Liver (tissue), 9 donors: ENCODE measurements around the gene XXYLT1. TPM values are rescaled to one million over a fixed set of nuclear protein-coding genes. Genes with fewer than 3 reads are reported as not detected.

Source experiments
- DNase-seq: peaks from one replicate; pipeline ENCODE4 v3.0.0-alpha.2; 2017; ENCODE audit warnings: low spot score
- H3K27ac ChIP-seq, 2 donors: one replicate each; pipeline ENCODE4 v1.7.0; 2013; ENCODE audit warnings: inconsistent platforms in 2 of 2, low read length in 2 of 2, control low read depth in 1 of 2, low read depth in 1 of 2, mild to moderate bottlenecking in 1 of 2
- H3K27me3 ChIP-seq, 4 donors: one replicate each; pipeline versions ENCODE4 v1.6.1 to v1.7.0; 2013; ENCODE audit warnings: low read length in 3 of 4, inconsistent platforms in 1 of 4, mild to moderate bottlenecking in 1 of 4, moderate library complexity in 1 of 4; ENCODE audit not compliant: control insufficient read depth in 4 of 4, insufficient read depth in 4 of 4
- H3K36me3 ChIP-seq, 4 donors: one replicate each; pipeline versions ENCODE4 v1.6.1 to v1.7.0; 2013; ENCODE audit warnings: low read length in 3 of 4, mild to moderate bottlenecking in 3 of 4, low read depth in 1 of 4, moderate library complexity in 1 of 4; ENCODE audit not compliant: control insufficient read depth in 4 of 4, insufficient read depth in 3 of 4
- H3K4me1 ChIP-seq, 4 donors: one replicate each; pipeline versions ENCODE4 v1.6.1 to v1.7.0; 2013; ENCODE audit warnings: low read length in 3 of 4, mild to moderate bottlenecking in 3 of 4, moderate library complexity in 1 of 4; ENCODE audit not compliant: control insufficient read depth in 4 of 4, insufficient read depth in 4 of 4
- H3K4me3 ChIP-seq, 3 donors: one replicate each; pipeline versions ENCODE4 v1.6.1 to v1.7.0; 2013; ENCODE audit warnings: low read length in 3 of 3, control low read depth in 1 of 3, low read depth in 1 of 3, mild to moderate bottlenecking in 1 of 3
- H3K9ac ChIP-seq, 2 donors: one replicate each; pipeline ENCODE4 v1.7.0; 2013; ENCODE audit warnings: low read length in 2 of 2, mild to moderate bottlenecking in 2 of 2, moderate library complexity in 2 of 2, control low read depth in 1 of 2, low read depth in 1 of 2
- H3K9me3 ChIP-seq, 4 donors: one replicate each; pipeline versions ENCODE4 v1.6.1 to v1.7.0; 2013; ENCODE audit warnings: low read length in 3 of 4; ENCODE audit not compliant: control insufficient read depth in 4 of 4
- ATF3 ChIP-seq: IDR thresholded peaks from 2 replicates; pipeline ENCODE4 v1.6.1; 2016; ENCODE audit warnings: antibody characterized with exemption
- CTCF ChIP-seq: fragments of 150-350 bp; IDR thresholded peaks from 2 replicates; pipeline ENCODE4 v1.5.1; 2017; ENCODE audit warnings: improper control_type of control experiment, low read depth, low read length; ENCODE audit not compliant: missing input control
- EGR1 ChIP-seq, 2 donors: IDR thresholded peaks; 2 replicates each; pipeline ENCODE4 v1.6.1; 2016 to 2018; ENCODE audit warnings: antibody characterized with exemption in 2 of 2, low read depth in 2 of 2
- FOXA2 ChIP-seq: IDR thresholded peaks from 2 replicates; pipeline ENCODE4 v1.6.1; 2016; ENCODE audit warnings: antibody characterized with exemption
- GABPA ChIP-seq, 2 donors: IDR thresholded peaks in 1 of 2; conservative IDR thresholded peaks in 1 of 2; 2 replicates each; pipeline ENCODE4 v1.6.1; 2016; ENCODE audit warnings: antibody characterized with exemption in 2 of 2, mild to moderate bottlenecking in 1 of 2, moderate library complexity in 1 of 2
- JUND ChIP-seq, 2 donors: IDR thresholded peaks; 2 replicates each; pipeline ENCODE4 v1.6.1; 2016; ENCODE audit warnings: antibody characterized with exemption in 2 of 2
- MAX ChIP-seq: IDR thresholded peaks from 2 replicates; pipeline ENCODE4 v1.6.1; 2016; ENCODE audit warnings: antibody characterized with exemption
- NR2F2 ChIP-seq: IDR thresholded peaks from 2 replicates; pipeline ENCODE4 v1.6.1; 2016; ENCODE audit warnings: antibody characterized with exemption
- RAD21 ChIP-seq, 2 donors: IDR thresholded peaks; 2 replicates each; pipeline ENCODE4 v1.6.1; 2016; ENCODE audit warnings: antibody characterized with exemption in 2 of 2, mild to moderate bottlenecking in 2 of 2
- SP1 ChIP-seq: IDR thresholded peaks from 2 replicates; pipeline ENCODE4 v1.6.1; 2018; ENCODE audit warnings: antibody characterized with exemption, mild to moderate bottlenecking
- TAF1 ChIP-seq: conservative IDR thresholded peaks from 2 replicates; pipeline ENCODE4 v1.6.1; 2016; ENCODE audit warnings: antibody characterized with exemption, mild to moderate bottlenecking
- YY1 ChIP-seq: IDR thresholded peaks from 2 replicates; pipeline ENCODE4 v1.6.1; 2016; ENCODE audit warnings: antibody characterized with exemption, mild to moderate bottlenecking
- ZBTB33 ChIP-seq: IDR thresholded peaks from 2 replicates; pipeline ENCODE4 v1.6.1; 2016; ENCODE audit warnings: antibody characterized with exemption
- WGBS: extraction: QIAGEN DNeasy Blood & Tissue Kit; methylation state at CpG from one replicate; pipeline ENCODE4 v1.1.7; 2013; 5-methylcytosine and 5-hydroxymethylcytosine counted together
- polyA plus RNA-seq, 2 donors: library from polyadenylated mRNA; stranded (reverse) in 1 of 2; unstranded in 1 of 2; fragments of 200-250 nt in 1 of 2; fragments of >200 nt in 1 of 2; fragmentation: Nextera tagmentation in 1 of 2; extraction: Ambion mirVana in 1 of 2; gene quantifications; one replicate each; pipeline versions ENCODE4 v1.2.1 to v1.2.3, GENCODE V29; 2013 to 2015
- total RNA-seq, 2 donors: library from RNA; depleted of rRNA; stranded (reverse); fragments of >200 nt; gene quantifications; one replicate each; pipeline ENCODE4 v1.2.3, GENCODE V29; 2014
- donor health status: healthy.
- donor health status: healthy.
- donor health status: healthy.
- donor health status: healthy.
- donor health status: healthy.

Gene XXYLT1
- total and polyA plus RNA-seq, 4 donors: 0.93 to 7.6 (median 2.8) TPM

GRCh38 chr3:195268576-195269309 is 2.2 kb downstream of the XXYLT1 start (continued):
- TF ChIP-seq ZBTB33: no peak

- no peak overlapping the region for H3K9ac ChIP-seq
- peaks cover 3 to 22% (median 20%) of the 10 kb centered on the region in 4 donors for H3K4me1 ChIP-seq
- H3K27me3 ChIP-seq: no peaks in the 10 kb centered on the region
- 94% methylated on average over 3 of the region's 3 CpGs for WGBS
- no peak overlapping the region for H3K4me3 ChIP-seq
- DNase-seq: no peak
- no peaks in the 10 kb centered on the region for H3K36me3 ChIP-seq
- no peak overlapping the region for H3K27ac ChIP-seq
- TF ChIP-seq MAX (no peak), YY1 (no peak), RAD21 (IDR thresholded peaks at IDR 0.05) (no peak), ZBTB33 (no peak), FOXA2 (no peak), JUND (IDR thresholded peaks at IDR 0.05) (no peak)
- H3K9me3 ChIP-seq: no peaks in the 10 kb centered on the region
Observed at GRCh38 chr3:195267096-195267495, 3.9 kb downstream of the XXYLT1 start.

GRCh38 chr3:195266428-195266827 is 4.5 kb downstream of the XXYLT1 start:
- TF ChIP-seq GABPA (IDR thresholded peaks at IDR 0.05 in 1 of 2, conservative IDR thresholded peaks at IDR 0.05 in 1 of 2): no peak
- H3K27me3 ChIP-seq: no peaks in the 10 kb centered on the region
- no peak overlapping the region for H3K27ac ChIP-seq
- no peaks in the 10 kb centered on the region for H3K9me3 ChIP-seq
- no peaks in the 10 kb centered on the region for H3K36me3 ChIP-seq
- DNase-seq: no peak
- peaks cover 3 to 16% (median 14%) of the 10 kb centered on the region in 4 donors for H3K4me1 ChIP-seq
- H3K9ac ChIP-seq: no peak overlapping the region
- WGBS: 95% methylated on average over 5 of the region's 5 CpGs
- H3K4me3 ChIP-seq: no peak overlapping the region

GRCh38 chr3:195265363-195265976 is 5.5 kb downstream of the XXYLT1 start:
- no peak for DNase-seq
- H3K27ac ChIP-seq: no peak overlapping the region
- H3K36me3 ChIP-seq: no peaks in the 10 kb centered on the region
- WGBS: 96% methylated on average over 13 of the region's 13 CpGs
- H3K9me3 ChIP-seq: no peaks in the 10 kb centered on the region
- no peaks in the 10 kb centered on the region for H3K27me3 ChIP-seq
- no peak overlapping the region for H3K9ac ChIP-seq
- peaks cover 2 to 16% (median 14%) of the 10 kb centered on the region in 4 donors for H3K4me1 ChIP-seq
- H3K4me3 ChIP-seq: no peak overlapping the region
- no peak for TF ChIP-seq SP1
- no peak for TF ChIP-seq MAX
- TF ChIP-seq EGR1 (IDR thresholded peaks at IDR 0.05; ENCODE audit: low read depth in 2 of 2): no peak
- TF ChIP-seq NR2F2: no peak
- TF ChIP-seq TAF1: no peak
- TF ChIP-seq CTCF: no peak
- no peak for TF ChIP-seq ZBTB33
- TF ChIP-seq ATF3: no peak
